ENCODE results near the gene FBXW9.
A peak's percentile ranks its signal among the peaks of the same experiment; 100 is the strongest.
"Not testable (repeated sequence)": the region's sequence is repeated elsewhere in the genome, so short reads cannot be mapped to it uniquely, and the experiment has no call there.

FBXW9 gene

DNA sequence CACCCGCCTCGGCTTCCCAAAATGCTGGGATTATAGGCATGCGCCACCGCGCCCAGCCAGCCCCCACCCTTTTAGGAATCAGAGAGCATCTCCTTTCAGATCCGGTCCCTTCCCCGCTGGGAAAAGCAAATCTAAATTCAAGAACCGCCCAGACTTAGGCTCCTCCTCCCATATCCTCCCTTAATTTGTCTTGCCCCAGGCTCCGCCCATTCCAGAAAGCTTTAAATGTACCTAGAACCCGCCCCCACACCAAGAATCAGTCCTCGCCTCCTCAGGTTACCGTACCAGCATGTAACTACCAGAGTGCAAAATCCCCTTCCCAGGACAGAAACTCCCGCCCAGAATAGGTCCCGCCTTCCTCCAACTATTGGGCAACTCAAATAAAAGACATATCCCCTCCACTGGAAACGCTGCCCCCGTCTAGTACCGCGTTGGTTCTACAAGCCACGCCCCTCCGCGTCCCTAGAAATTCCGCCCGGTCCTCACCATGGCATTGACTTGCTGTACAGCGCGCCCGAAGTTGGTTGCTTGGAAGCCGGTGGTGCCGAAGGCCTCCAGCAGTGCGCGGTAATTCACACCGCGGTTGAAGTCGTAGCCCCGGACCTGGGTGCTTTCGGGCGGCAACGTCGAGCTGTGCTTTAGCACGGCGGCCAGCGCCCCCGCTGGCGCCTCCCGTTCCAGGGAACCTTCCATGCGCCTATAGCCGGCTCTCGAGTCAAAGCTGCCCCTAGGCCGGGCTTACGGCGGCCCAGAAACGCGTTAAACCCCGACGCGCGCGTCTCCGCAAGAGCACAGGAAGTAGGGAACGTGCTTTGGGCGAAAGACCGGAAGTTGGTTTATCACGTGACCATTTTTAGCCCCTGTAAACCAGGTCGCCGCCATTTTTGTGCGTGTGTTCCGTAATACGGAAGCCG lies 15.1 kb downstream of the FBXW9 start, which contains the start of gene DHPS:
DHPS (minus strand) TSS at position 807 of the 914 bp plus-strand sequence; CDS start at position 693, 114 bp downstream.
- DNase-seq (ENCODE audit: low spot score): peak; percentile 94

DNA sequence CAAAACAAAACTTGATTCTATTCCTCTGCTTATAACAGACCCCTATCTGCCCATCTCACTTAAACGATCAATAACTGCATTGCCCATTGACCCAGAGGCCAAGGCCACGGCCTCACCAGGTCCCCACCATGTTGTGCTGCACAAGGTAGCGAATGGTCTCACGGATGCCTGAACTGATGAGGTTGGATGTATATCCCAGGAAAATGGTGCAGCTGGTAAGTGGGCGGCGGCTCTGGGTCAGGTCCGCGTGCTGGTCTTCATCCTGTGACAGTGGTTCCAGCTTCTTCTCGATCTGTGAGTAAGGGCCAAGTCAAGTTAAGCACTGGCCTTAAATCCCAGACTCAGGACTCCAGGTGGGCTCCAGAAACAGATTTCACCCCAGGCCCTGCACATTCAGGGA lies 16.4 kb downstream of the FBXW9 start:
- no peak for DNase-seq (ENCODE audit: low spot score)

DNA sequence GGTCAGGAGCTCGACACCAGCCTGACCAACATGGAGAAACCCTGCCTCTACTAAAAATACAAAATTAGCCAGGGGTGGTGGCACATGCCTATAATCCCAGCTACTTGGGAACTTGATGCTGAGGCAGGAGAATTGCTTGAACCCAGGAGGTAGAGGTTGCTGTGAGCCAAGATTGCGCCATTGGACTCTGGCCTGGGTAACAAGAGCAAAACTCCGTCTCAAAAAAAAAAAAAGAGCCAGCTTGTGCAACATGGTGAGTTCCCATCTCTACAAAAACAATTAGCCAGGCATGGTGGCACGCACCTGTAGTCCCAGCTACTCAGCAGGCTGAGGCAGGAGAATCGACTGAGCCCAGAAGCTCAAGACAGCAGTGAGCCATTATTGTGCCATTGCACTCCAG lies 18.4 kb downstream of the FBXW9 start:
- not testable (repeated sequence) for DNase-seq (ENCODE audit: low spot score)

DNA sequence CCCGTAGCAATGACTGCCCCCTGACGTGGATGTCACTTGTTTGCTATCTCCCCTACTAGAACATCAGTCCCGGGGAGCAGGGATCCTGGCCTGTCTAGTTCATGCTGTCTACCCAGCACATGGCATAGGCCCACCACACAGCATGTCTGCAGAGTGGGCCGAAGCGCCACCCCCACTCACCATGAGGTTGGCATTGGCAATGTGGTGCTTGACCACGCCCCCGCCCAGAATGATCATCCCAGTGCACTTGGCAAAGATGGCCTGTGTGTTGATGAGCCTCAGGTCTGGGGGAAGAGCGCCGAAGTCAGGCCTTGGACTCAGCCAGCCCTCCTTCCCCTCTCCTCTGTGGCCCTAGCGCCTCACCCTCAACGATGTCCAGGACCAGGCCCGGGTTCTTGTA lies 19.5 kb downstream of the FBXW9 start:
- DNase-seq (ENCODE audit: low spot score): no peak

DNA sequence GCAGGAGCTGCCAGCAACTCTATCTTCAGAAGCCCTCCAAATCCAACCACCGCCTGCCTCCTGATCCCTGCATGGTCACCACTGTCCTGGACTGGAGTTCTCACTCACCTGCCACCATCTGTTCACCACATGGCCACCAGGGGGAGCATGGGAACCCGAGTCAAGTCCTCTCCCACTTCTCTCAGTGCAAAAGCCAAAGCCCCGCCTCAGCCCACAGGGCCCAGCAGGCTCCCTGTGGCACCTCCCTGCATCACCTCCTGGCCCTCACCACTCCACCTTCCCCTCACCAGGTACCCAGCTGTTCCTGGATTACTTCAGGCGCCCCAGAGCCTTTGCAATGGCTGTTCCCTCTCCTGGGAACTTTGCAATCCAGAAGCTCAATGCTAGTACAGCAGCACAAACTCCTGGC lies 20.0 kb downstream of the FBXW9 start:
- peak; percentile 85 for DNase-seq (ENCODE audit: low spot score)

DNA sequence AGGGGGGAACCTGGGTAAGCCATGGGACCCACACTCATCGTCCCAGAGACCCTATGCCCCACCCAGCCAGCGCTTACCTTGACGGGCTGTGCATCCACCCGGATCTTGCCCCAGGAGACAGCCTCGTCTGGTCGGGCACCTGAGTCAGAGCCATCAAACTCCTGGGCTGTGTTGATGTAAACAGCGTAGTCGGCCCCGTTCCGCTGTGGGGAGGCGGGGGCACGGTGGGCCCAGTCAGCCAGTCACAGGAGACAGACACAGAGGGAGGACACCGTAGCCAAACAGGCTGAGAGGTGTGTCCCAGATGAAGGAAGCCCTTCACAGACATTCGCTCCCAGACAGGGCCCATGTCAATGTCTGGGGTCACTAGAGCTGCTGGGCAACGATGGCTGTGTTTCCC lies 20.5 kb downstream of the FBXW9 start:
- no peak for DNase-seq (ENCODE audit: low spot score)

DNA sequence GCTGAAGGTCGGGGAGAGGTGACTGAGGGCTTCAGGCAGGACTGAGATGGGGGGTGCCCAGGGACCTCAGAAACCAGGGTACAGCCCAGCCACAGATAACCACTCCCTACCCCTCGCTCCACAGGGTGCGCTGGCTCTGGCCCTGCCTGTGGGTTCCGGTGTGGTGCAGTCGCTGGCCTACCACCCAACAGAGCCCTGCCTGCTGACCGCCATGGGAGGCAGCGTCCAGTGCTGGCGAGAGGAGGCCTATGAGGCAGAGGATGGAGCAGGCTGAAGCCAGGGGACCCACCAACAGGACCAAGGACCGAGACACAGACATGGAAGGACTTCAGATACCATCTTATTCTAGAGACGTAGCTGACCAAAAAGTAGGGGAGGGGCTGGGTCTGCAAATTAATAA lies 21.0 kb downstream of the FBXW9 start:
- DNase-seq (ENCODE audit: low spot score): no peak

DNA sequence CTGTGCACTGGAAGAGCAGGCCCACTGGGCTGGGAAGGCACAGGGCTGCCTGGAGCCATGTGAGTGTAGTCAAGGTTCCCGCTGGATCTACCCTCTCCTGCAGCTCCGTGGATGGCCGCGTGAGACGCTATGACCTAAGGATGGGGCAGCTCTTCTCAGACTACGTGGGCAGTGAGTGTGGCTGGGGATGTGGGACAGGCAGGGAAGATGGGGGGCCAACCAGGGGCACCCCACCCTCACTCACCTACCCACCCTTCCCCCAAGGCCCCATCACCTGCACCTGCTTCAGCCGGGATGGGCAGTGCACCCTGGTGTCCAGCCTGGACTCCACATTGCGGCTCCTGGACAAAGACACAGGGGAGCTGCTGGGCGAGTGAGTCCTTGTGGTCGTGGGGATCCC lies 23.7 kb downstream of the FBXW9 start:
- no peak for DNase-seq (ENCODE audit: low spot score)

DNA sequence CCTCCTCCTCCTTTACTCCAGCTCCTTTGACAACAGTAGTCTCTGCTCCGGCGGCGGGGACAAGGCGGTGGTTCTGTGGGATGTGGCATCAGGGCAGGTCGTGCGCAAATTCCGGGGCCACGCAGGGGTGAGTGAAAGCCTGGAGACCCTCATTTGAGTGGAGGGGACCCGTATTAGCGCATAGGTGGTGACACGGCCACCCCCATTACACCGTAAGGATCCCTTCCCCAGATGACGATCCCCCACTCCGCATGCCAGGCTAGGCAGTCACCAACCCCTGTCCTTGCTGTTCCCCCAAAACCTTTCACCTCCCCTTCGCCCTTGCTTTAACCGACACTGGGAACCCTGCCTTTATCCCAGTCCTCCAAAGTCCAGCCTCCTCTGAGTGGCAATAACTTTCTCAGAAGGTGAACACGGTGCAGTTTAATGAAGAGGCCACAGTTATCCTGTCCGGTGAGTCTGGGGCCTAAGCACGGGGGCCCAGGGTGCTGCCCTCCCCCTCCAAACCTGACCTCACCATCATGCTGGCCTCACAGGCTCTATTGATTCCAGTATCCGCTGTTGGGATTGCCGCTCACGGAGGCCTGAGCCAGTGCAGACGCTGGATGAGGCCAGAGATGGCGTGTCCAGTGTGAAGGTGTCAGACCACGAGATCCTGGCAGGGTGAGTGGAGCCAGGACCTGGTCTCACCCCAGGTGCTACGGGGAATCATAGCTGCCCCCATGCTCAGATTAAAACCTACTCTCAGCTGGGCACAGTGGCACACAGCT lies 26.1 kb downstream of the FBXW9 start:
- DNase-seq (ENCODE audit: low spot score): no peak

DNA sequence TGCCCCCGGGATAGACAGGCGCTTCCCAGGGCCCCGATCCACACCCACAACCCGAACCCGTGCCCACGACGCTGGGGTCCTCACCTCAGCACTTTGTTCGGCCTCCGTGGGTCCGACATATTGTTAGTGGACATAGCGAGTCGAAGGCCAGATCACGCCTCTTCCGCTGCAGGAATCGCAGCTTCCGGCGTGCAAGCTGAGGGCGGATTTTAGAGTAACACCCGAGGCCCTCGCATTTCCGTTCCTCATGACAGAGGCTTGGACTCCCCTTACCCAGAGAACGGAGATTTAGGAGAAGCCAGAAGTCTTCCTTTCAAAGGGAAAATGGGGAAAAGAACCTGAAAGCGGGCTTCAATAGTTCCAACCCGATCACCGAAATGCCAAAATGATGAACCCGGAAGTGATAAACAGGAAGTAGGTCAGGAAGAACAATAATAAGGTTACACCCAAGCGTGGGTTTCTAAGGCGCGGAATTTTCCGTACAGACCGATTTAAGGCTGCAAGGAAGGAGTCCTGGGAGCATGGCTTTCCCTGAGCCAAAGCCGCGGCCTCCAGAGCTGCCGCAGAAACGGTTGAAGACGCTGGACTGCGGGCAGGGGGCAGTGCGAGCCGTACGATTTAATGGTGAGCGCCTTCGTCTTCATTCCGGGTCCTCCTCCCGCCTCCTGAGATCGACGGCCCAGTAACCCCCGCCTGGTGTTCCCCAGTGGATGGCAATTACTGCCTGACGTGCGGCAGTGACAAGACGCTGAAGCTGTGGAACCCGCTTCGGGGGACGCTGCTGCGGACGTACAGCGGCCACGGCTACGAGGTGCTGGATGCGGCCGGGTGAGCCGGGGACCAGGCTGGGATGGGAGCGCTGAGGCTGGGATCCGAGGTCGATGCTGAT lies 26.9 kb downstream of the FBXW9 start:
- DNase-seq (ENCODE audit: low spot score): peak; percentile 86

DNA sequence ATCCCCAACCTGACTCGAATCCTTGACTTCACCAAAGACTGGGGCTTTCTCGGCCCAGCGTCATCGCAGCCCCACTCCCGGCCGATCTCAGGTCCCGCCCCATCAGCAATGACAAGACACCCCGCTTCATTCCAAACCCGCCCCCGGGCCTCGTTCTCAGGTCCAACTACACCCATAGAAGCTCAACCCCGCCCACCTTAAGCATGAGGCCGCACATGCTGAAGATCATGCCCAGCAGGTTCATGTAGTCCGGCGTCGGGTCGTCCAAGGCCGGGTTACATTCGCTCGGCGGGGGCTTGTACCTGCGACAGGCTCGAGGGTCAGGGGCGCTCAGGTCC lies 27.5 kb downstream of the FBXW9 start:
- DNase-seq (ENCODE audit: low spot score): peak; percentile 68

DNA sequence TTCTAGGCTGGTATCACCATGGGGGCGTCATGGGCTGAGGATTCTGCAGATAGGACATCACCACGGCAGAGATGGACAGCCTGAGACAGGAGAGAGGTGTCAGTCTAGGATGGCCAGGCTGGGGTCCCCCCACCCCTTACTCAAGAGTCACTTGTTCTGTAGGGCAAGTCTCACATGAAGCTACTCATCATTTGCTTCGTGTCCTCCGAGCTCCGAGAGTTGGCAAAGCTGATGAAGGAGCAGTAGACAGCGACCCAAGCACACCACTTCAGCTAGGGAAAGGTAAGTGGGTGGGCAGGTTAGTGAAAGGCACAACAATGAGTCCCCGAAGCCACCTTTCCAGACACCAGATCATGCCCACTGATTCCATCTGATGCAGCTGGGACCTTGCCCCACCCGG lies 28.1 kb downstream of the FBXW9 start:
- DNase-seq (ENCODE audit: low spot score): no peak

DNA sequence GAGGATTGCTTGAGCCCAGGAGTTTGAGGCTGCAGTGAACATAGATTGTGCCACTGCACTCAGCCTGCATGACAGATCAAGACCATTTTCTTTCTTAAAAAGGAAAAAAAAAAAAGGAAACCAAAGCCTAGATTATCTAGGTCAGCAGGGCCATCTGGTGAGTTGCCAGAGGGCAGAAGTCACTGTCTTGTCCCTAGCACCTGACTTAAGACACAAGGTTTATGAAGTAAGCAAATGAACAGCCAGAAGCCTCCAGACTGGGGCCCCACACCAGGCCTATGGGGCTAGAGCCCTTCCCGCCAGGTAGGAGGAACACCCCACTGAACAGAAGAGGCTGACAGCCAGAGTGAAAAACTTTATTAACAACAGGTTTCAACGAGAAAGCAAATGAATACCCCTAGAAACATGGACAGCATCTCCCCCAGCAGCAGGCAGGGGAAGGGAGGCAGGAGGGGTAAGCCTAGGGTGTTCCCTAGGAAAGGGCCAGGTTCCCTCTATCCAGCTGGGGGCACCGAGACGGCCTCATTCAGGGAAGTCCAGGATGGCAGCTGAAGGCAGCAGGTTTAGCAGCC lies 28.6 kb downstream of the FBXW9 start:
- no peak for DNase-seq (ENCODE audit: low spot score)

DNA sequence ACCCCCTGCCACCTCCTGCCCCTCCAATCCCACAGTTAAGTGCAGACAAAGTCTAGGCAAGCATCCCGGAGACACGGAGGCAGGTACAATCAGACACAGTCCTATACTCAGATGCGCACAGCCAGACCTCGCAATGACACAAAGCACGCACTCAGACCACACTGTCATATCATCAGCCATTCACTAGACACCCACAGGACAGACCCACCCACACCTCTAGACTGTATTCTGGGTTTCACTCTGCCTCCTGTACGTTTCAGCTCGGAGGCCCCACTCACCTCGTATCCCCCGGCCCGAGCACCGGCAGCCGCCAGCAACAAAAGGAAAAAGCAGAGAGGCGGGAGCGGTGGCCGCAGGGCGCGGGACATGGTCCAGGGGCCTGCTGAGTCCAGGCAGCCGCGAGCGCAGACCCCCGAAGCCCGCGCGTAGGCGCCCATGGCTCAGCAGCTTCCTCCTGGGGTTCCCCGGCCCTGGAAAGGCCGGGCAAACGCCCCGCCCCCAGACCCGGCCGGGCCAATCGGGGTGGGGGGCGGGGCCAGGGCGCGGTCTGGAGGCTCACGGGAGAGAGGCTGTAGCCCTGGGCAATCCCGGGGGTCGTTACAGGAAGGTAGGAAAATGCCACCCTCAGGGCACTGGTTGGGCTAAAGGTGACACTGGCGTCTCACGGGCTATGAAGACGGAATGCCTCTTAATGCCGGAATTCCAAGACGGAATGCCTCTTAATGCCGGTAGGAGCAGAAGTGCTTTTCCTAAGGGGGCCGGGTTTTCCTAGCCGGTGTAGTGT lies 30.0 kb downstream of the FBXW9 start, which contains the start of the genes MAN2B1 and WDR83:
MAN2B1 (minus strand) TSS at position 478 of the 784 bp plus-strand sequence; CDS start at position 437, 41 bp downstream.
WDR83 (plus strand) TSS at position 543 of the 784 bp plus-strand sequence. CDS start 2,984 bp downstream, outside the sequence.
- DNase-seq (ENCODE audit: low spot score): peak; percentile 96

DNA sequence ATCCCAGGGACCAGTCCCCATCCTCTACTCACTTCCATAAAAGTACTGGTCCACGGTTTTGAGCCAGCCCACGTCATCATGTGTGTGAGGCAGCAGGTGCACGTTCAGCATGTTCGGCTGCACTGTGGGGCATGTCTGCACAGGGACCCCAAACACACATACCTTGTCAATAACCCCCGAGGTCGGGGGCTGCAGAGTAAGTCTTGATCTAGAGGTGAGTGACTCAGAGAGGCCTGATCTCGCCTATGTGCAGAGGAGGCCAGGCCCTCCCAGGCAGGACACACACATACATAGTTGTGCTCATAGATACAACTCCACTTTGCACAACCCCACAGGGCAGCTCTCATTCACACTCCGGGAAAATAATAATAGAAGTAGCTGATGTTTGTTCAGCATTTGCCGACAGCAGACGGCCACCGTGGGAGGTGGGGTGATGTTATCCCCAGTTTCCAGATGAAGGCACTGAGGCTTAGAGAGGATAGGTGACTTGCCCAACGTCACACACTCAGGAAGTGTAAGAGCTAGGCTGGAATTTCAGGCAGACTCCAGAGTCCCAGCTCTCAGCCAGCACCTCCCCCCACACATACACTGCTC lies 30.7 kb downstream of the FBXW9 start:
- no peak for DNase-seq (ENCODE audit: low spot score)

DNA sequence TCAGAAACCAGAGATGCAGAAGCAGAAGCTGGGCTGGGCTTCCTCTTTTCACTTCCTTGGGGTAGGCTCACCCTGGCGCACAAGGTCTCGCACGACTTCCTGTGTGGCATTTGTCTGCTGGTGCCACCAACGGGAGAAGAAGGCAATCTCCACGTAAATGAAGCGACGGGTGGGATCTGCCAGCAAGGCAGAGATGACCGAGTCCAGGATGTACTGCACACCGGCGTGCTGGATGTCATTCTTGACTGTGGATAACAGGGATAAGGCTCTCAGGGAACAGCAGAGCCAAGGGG lies 31.2 kb downstream of the FBXW9 start:
- no peak for DNase-seq (ENCODE audit: low spot score)

DNA sequence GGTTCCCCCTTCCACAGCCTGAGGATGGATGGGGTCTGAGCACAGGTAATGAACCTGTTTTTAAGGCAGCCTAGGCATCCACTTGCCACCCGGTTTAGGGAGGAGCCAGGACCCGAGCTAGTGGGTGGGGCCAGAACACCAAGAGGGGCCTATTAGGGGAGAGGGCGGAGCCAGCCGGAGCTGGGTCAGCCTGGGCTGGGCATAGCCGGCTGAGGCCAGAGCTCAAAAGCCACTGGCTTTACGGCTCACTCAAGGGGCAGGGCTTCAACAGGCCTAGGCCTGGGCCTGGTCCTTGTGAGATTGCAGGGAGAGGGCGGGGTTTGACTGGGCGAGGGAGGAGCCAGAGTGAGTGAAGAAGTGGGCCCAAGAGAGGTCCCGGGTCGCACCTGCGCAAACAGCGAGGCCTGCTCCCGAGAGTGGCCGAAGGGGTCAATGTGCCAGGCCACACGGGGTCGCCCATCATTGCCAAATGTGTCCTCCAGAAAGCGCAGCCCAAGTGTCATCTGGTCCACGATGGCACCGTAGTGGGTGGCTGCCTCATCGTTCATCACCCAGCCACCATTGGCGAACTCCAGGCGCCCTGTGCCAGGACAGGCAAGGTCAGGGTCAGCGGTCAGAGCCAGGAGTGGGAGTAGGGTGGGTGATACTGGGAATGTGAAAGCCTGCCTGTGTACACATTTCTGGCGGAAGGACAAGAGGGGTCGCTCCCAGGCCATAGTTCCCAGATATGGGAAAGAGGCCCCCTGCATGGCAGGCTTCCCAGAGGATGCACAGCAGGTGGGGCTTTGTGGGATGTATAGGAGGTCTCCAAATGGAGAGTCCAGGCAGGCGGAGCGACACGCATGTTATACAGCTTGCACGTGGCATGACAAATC lies 31.8 kb downstream of the FBXW9 start:
- peak; percentile 45 for DNase-seq (ENCODE audit: low spot score)

DNA sequence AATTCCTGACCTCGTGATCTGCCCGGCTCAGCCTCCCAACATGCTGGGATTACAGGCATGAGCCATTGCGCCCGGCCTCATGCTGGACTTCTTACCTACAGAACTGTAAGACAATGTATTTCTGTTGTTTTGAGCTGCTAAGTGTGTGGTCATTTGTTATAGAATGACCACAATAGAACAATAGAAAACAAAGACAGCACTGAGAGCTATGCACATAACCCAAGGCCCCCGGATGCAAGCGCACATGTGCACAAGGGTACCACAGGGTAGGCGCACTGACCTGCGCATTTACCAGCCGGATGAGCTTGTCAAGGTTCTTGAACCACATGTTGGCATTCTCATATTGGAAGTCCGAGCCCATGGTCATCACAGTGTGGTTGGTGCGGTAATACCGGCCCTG lies 35.5 kb downstream of the FBXW9 start:
- no peak for DNase-seq (ENCODE audit: low spot score)

DNA sequence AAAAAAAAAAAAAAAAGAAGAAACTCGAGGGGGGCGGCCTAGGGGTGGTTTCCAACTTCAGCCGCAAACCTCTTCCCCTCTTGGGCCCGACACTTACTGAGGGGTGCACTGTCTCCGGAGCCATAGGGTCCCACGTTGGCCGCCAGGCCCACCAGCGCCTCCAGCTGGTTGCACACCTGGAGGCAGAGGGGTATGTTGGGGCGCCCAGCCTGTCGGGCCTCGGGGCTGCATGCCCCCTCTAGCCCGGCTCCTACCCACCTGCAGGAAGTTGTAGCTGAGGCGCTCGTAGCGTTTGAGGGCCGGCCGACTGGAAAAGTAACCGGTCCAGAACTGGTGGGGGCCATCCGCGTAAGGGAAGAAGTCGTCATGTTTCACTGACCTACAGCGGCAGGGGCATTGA lies 38.5 kb downstream of the FBXW9 start:
- no peak for DNase-seq (ENCODE audit: low spot score)
